GM18519 (cell line): ENCODE measurements around the gene ST3GAL4.

ENCODE experiments used
- ATAC-seq: cut with Tn5 transposase; IDR thresholded peaks from one replicate; pipeline ENCODE4 v1.9.1; 2021; ENCODE audit warnings: mild to moderate bottlenecking, moderate library complexity; ENCODE audit not compliant: unreplicated experiment, low FRiP score

The ST3GAL4 gene

GRCh38 chr11:126434950-126435335 lies 79.5 kb downstream of the ST3GAL4 start:
- ATAC-seq, result no peak

GRCh38 chr11:126436209-126436755 lies 80.8 kb downstream of the ST3GAL4 start:
- no peak for ATAC-seq

GRCh38 chr11:126437731-126438130 lies 82.2 kb downstream of the ST3GAL4 start:
- no peak for ATAC-seq

DNA sequence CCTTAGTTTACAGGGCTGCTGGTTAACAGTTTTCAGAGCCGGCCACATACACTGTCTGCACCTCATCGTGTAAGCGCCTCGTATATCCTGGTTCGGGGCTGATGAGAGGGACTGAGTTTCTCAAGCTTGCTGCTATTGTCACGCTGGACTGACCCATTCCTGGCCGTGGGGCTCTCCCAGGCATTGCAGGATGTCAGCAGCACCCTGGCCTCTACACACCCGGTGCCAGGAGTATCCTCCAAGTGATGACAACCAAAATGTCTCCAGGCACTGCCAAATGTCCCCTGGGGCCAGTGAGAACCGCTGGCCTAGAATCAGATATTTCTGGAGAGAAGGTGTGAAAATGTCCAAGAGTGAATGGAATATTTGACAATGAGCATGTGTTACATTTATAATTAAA lies 82.8 kb downstream of the ST3GAL4 start:
- no peak for ATAC-seq

GRCh38 chr11:126438691-126439090 lies 83.2 kb downstream of the ST3GAL4 start:
- no peak for ATAC-seq

DNA sequence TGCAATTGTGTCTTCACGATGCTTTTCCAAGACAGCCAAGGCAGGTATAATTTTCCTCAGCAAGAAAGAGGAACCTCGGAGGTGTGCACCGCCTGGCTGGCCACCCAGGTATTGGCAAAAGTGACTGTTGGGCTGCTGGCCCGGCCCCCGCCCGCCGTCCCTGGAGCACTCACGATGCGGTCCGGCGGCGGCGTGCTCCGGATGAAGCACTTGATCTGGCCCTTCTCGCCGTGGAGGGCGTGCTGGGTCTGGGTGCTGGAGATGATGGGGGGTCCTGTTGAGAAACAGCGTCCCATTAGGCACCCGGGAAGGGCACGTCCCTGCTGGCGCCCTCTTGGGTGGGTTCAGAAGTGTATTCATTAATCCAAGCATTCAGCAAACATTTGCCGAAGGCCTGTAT lies 84.8 kb downstream of the ST3GAL4 start:
- ATAC-seq, result no peak

DNA sequence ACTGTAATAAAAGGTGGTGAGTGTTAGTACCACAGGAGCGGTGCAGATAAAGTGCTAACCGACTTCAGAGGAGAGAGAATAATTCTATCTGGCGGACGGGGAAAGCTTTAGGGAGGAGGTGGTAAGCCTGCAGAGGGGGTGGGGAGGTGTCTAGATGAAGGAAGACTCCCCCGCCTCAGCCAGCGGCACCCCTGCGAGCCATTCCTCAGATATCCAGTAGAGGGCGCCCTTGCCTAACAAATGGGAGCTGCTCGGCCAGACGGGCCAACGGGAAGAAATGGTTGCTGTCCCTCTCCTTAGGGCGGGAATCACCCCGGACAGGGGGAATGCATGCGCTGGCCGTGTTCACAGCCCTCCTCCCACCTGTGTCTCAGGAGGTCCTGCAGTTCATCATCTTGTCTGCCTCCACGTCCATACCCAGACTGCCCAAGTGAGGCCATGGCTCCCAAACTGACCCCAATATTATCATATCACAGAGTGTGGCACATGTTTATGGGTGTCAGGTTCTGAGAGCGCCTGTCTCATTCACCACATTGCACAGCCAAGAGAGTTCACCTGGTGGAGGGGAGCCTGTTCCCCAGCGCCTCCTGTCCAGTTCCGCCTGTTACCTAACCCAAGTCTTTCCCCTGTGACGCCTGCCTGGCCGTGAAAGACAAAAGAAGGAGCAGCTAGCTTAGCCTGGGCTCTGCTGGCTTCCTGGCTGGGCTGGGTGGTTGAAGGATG lies 85.5 kb downstream of the ST3GAL4 start:
- peak; percentile 62 for ATAC-seq

DNA sequence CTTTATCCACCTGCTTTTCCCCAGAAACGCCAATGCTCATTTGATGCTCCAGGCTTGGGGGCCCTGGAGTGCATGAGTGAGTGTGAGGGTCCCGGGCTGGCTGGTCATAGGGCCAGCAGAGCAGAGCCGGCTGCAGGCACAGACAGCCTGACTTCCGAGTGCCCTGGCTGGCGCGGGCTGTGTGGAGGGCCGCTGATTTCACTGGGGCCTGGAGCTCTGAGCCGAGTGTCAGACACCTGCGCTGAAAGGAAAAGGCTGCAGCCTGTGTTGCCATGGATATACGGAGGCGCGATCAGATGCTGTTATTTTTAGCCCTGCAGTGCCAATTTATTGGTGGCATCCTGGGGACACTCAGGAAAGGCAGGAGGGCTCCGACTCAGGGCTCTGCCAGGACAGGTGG lies 87.6 kb downstream of the ST3GAL4 start:
- ATAC-seq, result no peak

GRCh38 chr11:126444072-126444471 lies 88.6 kb downstream of the ST3GAL4 start:
- no peak for ATAC-seq

GRCh38 chr11:126446581-126446980 lies 91.1 kb downstream of the ST3GAL4 start:
- ATAC-seq, result no peak

- no peak for ATAC-seq
These were observed 94.7 kb downstream of the ST3GAL4 start for GRCh38 chr11:126450198-126450597.

- ATAC-seq, result no peak
These were observed 95.3 kb downstream of the ST3GAL4 start for GRCh38 chr11:126450806-126451205.

DNA sequence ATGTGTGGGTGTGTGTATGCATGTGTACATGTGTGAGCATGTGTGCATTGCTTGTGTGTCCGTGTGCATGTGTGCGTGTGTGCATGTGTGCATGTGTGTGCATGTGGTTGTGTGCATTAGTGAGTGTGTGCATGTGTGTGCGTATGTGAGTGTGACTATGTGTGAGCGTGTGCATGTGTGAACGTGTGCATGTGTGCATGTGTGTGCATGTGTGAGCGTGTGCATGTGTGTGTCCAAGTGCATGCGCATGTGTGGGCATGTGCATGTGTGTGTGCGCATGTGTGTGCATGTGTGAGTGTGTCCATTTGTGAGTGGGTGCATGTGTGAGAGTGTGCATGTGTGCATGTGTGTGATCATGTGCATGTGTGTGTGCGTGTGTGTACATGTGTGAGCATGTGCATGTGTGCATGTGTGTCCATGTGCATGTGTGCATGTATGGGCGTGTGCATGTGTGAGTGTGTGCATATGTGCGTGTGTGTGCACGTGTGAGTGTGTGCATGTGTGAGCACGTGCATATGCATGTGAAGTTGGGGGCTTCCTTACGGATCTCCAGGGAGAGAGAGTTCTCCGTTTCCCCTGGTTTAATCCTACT lies 95.8 kb downstream of the ST3GAL4 start:
- ATAC-seq, result no peak

- no peak for ATAC-seq
These were observed 97.0 kb downstream of the ST3GAL4 start for GRCh38 chr11:126452241-126453101.

DNA sequence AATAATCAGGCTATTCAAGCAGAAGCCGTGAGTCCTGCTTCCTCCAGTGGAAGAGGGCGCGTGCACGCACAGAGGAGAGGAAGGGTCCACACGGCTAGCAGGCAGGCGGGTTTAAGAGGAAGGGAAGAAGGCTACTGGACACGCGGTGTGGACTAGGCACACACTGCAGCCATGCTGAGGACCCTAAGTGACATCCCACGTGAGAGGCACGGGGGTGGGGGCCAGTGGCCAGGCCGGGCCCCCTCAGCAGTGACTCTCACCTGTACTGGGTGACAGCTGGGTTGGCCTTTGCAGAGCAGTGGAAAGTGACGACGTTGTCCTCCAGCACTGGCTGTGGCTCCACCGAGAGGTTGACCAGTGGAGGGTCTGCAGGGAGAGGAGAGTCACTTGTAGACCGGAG lies 100.6 kb downstream of the ST3GAL4 start:
- no peak for ATAC-seq

DNA sequence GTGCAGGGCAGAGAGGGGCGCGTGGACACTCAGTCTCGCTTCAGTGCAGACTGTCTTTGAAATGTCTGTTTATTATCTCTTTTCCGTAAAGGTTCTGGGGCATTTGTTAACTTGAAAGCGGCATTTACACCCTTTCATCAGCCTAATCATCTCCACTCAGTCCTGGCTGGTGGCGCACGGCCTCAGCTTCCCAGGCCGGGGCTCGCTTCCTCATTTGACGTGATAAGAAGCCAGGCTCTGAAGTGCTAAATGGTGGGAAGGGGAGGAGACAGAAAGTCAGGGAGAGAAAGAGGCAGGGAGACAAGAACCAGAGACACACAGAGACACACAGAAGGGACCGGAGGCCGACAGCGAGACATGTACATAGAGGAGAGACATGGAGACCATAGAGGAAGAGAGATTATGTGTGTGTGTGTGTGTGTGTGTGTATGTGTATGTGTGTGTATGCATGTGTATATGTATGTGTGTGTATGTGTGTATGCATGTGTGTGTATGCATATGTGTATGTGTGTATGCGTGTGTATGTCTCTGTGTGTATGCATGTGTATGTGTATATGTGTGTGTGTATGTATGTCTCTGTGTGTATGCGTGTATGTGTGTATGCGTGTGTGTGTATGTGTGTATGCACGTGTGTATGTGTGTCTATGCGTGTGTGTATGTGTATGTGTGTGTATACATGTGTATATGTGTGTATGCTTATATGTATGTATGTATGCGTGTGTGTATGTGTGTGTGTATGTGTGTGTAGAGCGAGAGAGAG lies 101.5 kb downstream of the ST3GAL4 start:
- no peak for ATAC-seq

- no peak for ATAC-seq
These were observed 102.3 kb downstream of the ST3GAL4 start for GRCh38 chr11:126457817-126458216.

DNA sequence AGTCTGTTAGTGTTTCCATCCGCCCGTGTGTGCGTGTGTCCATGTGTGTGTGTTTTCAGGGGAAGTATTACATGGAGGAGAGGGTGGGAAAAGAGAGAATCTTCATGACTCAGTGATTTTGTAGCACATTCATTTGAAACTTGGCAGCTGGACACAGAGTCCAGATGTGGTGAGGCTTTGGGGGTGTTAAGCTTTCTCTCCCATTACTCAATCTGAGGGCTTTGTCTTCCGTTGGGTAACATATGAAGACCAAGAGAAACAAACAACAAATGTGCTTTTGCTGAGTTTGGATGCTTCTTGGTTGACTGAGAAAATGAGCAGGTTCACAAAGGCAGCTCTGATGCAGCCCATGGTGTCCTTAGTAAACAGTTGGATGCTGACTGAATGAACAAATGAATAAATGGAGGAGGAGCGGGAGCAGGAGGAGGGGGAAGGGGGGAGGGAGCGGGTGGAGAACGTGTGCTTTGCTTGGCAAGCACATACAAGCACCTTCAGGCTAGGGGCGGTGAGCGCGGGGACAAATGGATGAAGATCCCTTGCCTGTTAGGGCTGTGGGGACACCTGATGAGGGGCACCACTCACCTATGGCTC lies 104.3 kb downstream of the ST3GAL4 start:
- ATAC-seq, result no peak

DNA sequence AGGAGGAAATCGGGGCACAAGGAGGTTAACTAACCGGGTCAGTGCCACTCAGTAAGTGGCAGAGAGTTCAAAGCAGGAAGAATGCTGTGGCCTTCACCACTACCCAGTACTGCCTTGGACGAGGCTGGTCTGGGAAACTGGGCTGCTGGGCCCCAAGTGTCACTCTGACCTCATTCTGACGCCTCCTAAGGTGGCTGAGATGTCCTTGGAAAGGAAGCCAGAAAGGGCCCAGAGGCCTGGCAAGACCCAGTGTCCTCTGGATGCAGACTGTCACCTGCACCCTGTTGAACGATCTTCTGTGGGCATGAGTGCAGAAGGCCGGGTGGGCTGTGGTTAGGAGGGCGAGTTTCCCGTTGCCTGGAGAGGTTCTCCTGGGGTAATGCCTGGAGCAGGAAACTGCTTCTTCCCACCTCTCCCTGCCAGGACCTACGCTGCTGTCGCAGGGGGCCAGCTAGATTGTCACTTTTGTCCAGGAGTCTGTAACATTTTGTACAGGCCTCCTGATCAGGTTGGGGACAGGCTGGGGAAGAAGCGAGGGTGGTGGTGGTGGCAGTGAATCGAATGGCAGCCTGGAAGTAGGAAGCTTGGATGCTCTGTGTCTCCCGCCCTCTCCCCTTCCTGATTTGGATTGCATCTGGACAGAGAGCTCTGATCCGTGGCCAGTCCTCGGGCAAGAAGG lies 105.1 kb downstream of the ST3GAL4 start:
- no peak for ATAC-seq

- no peak for ATAC-seq
These were observed 105.6 kb downstream of the ST3GAL4 start for GRCh38 chr11:126461096-126461440.
